A549 (cell line): Measurements from ENCODE around the gene JAG2.

Experiments
- EP300 ChIP-seq, 2 experiments: fragments of >200 bp; sonication (Bioruptor Twin); formaldehyde crosslinking; IDR thresholded peaks; 2 replicates in 1 of 2; 3 replicates in 1 of 2; pipeline ENCODE4 v1.6.1; 2016 to 2017
- FOSL2 ChIP-seq, 2 experiments: fragments of 450-650 bp in 1 of 2; fragments of >200 bp in 1 of 2; sonication (Bioruptor Twin) in 1 of 2; formaldehyde crosslinking; IDR thresholded peaks; 2 replicates each; pipeline versions ENCODE4 v1.5.0 to v1.6.1; 2016 to 2020; ENCODE audit warnings: mild to moderate bottlenecking in 1 of 2, moderate library complexity in 1 of 2
- JUNB ChIP-seq: fragments of >200 bp; sonication (Bioruptor Twin); formaldehyde crosslinking; IDR thresholded peaks from 2 replicates; pipeline ENCODE4 v1.6.1; 2016
- MAZ ChIP-seq: fragments of 150-350 bp; IDR thresholded peaks from 2 replicates; pipeline ENCODE4 v1.6.1; 2014; ENCODE audit warnings: antibody characterized with exemption, low read depth, low read length, borderline replicate concordance
- POLR2A ChIP-seq: IDR thresholded peaks from 2 replicates; pipeline ENCODE4 v1.6.1; 2012; ENCODE audit warnings: mild to moderate bottlenecking, low read length
- RAD21 ChIP-seq, 2 experiments: fragments of >200 bp in 1 of 2; sonication (Bioruptor Twin) in 1 of 2; formaldehyde crosslinking in 1 of 2; IDR thresholded peaks in 1 of 2; conservative IDR thresholded peaks in 1 of 2; 2 replicates in 1 of 2; 3 replicates in 1 of 2; pipeline ENCODE4 v1.6.1; 2012 to 2018; ENCODE audit warnings: inconsistent platforms in 1 of 2
- RFX5 ChIP-seq: fragments of 450-650 bp; IDR thresholded peaks from 2 replicates; pipeline ENCODE4 v1.7.1; 2014; ENCODE audit warnings: antibody characterized with exemption, mild to moderate bottlenecking, moderate library complexity
- ZFP36 ChIP-seq: fragments of 450-650 bp; IDR thresholded peaks from 2 replicates; pipeline ENCODE4 v1.6.1; 2014; ENCODE audit warnings: borderline replicate concordance; ENCODE audit not compliant: partially characterized antibody
- TF ChIP-seq, protein P1 (sequence below): fragments of 450-650 bp; IDR thresholded peaks from 2 replicates; pipeline ENCODE4 v1.6.1; 2014; ENCODE audit warnings: antibody characterized with exemption
- TF ChIP-seq, protein P2 (sequence below): fragments of >200 bp; sonication (Bioruptor Twin); formaldehyde crosslinking; IDR thresholded peaks from 3 replicates; pipeline ENCODE4 v1.5.1; 2016
- TF ChIP-seq, protein P3 (sequence below): IDR thresholded peaks from 2 replicates; pipeline ENCODE4 v1.6.1; 2012

DNA sequence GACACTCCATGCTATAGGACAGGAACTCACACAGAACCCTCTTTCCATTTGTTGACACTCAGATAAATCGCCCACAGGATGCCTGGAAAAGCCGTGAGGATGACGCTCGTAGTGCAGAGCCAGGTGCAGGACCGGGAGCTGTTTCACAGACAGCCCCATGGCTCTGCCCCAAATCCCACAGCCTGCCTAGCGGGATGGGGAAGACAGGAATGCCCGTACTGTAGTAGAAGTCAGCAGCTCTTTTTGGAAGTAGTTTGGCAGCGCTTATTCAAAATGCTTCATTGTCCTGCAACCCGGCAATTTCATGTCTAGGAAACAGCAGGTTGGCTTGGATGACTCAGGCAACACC lies 41.6 kb downstream of the JAG2 start:
- TF ChIP-seq, protein P1, sequence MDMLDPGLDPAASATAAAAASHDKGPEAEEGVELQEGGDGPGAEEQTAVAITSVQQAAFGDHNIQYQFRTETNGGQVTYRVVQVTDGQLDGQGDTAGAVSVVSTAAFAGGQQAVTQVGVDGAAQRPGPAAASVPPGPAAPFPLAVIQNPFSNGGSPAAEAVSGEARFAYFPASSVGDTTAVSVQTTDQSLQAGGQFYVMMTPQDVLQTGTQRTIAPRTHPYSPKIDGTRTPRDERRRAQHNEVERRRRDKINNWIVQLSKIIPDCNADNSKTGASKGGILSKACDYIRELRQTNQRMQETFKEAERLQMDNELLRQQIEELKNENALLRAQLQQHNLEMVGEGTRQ, result no peak
- TF ChIP-seq MAZ (no peak), ZFP36 (no peak), EP300 (IDR thresholded peaks at IDR 0.05) (no peak), RFX5 (no peak), POLR2A (no peak), FOSL2 (IDR thresholded peaks at IDR 0.05) (no peak), FOSL2 (CRISPR knock-in tag; IDR thresholded peaks at IDR 0.05) (no peak), RAD21 (conservative IDR thresholded peaks at IDR 0.05 in 1 of 2, IDR thresholded peaks at IDR 0.05 in 1 of 2) (no peak), JUNB (no peak)
- TF ChIP-seq, protein P2, sequence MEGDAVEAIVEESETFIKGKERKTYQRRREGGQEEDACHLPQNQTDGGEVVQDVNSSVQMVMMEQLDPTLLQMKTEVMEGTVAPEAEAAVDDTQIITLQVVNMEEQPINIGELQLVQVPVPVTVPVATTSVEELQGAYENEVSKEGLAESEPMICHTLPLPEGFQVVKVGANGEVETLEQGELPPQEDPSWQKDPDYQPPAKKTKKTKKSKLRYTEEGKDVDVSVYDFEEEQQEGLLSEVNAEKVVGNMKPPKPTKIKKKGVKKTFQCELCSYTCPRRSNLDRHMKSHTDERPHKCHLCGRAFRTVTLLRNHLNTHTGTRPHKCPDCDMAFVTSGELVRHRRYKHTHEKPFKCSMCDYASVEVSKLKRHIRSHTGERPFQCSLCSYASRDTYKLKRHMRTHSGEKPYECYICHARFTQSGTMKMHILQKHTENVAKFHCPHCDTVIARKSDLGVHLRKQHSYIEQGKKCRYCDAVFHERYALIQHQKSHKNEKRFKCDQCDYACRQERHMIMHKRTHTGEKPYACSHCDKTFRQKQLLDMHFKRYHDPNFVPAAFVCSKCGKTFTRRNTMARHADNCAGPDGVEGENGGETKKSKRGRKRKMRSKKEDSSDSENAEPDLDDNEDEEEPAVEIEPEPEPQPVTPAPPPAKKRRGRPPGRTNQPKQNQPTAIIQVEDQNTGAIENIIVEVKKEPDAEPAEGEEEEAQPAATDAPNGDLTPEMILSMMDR, result no peak
- TF ChIP-seq, protein P3, sequence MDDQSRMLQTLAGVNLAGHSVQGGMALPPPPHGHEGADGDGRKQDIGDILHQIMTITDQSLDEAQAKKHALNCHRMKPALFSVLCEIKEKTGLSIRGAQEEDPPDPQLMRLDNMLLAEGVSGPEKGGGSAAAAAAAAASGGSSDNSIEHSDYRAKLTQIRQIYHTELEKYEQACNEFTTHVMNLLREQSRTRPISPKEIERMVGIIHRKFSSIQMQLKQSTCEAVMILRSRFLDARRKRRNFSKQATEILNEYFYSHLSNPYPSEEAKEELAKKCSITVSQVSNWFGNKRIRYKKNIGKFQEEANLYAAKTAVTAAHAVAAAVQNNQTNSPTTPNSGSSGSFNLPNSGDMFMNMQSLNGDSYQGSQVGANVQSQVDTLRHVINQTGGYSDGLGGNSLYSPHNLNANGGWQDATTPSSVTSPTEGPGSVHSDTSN, result no peak
